Neural progenitor cell (in vitro differentiated cells): ENCODE measurements around the gene USP10.

ENCODE experiments used
- CTCF ChIP-seq: fragments of 200-600 bp; sonication (generic); IDR thresholded peaks from 2 replicates; pipeline ENCODE4 v1.5.1; 2017; ENCODE audit warnings: antibody characterized with exemption, mild to moderate bottlenecking
- EZH2 ChIP-seq: fragments of 200-600 bp; sonication (generic); IDR thresholded peaks from 2 replicates; pipeline ENCODE4 v1.6.1; 2017; ENCODE audit warnings: antibody characterized with exemption, mild to moderate bottlenecking, moderate library complexity
- EZH2phosphoT487 ChIP-seq: fragments of 200-600 bp; sonication (generic); IDR thresholded peaks from 2 replicates; pipeline ENCODE4 v1.6.1; 2017; ENCODE audit warnings: antibody characterized with exemption

- TF ChIP-seq CTCF = no peak
- no peak for TF ChIP-seq EZH2
- TF ChIP-seq EZH2phosphoT487 = no peak
Measured at GRCh38 chr16:84773312-84773711, 73.5 kb downstream of the USP10 start.
